ENCODE measurements around the gene LAPTM5. TPM values are rescaled to one million over a fixed set of nuclear protein-coding genes. Genes with fewer than 3 reads are reported as not detected.

Gene LAPTM5
- total and polyA plus RNA-seq, 4 experiments from 2014 or later: 563 to 851 (median 598) TPM

DNA sequence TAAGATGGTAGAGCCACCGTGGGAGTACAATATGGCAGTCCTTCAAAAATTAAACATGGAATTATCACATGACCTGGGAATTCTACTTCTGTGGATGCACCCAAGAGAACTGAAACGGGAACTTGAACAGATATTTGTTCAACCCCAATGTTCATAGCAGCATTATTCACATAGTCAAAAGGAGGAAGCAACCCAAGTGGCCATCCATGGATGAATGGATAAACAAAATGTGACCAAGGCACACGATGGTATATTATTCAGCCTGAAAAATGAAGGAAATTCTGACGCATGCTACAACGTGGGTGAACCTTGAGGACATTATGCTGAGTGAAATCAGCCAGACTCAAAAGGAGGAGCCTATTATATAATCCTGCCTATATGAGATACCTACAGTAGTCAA lies 22.8 kb upstream of the LAPTM5 start:
- H3K27ac Mint-ChIP-seq: peak overlapping the region in 2 of 7 donors; percentile 14 to 56
- Histone ChIP-seq H3K4me1 (ENCODE audit: insufficient read depth, low read length) (peaks cover 21% of the 10 kb centered on the region), H3K36me3 (ENCODE audit: insufficient read depth, low read length) (no peaks in the 10 kb centered on the region), H3K27me3 (ENCODE audit: insufficient read depth, low read length) (no peaks in the 10 kb centered on the region), H3K9me3 (ENCODE audit: control insufficient read depth in 1 of 2, low read length in 2 of 2) (no peaks in the 10 kb centered on the region), H3K27ac (ENCODE audit: low read depth, low read length) (no peak overlapping the region), H3K4me3 (ENCODE audit: low read length in 2 of 2) (no peak overlapping the region)
- H3K27me3 Mint-ChIP-seq: peaks cover 0 to 2% of the 10 kb centered on the region in 2 donors
- ChIA-PET CTCF (ENCODE audit: partially characterized antibody) (interaction anchor here (0.8 to 16.2 kb wide), 8 partner anchors 13 to 143 kb away, joined by 3 to 687 read pairs (median 14); partner anchors contain the start of genes LAPTM5 and MATN1), POLR2A (ENCODE audit: partially characterized antibody) (interaction anchor here (0.9 to 7.7 kb wide), 2 partner anchors 54 to 61 kb away, joined by 5 to 188 read pairs; no protein-coding TSS in a partner anchor)
- H3K9me3 Mint-ChIP-seq: no peaks in the 10 kb centered on the region
- intact Hi-C loops (cut with micrococcal nuclease): loop anchor here (5.0 kb wide), 2 partner anchors 147 to 767 kb away; no protein-coding TSS in a partner anchor
- H3K4me1 Mint-ChIP-seq: peaks cover 5 to 11% (median 8%) of the 10 kb centered on the region in 4 donors
- no peaks in the 10 kb centered on the region for H3K36me3 Mint-ChIP-seq
- H3K4me3 Mint-ChIP-seq: no peak overlapping the region
- DNase-seq: no peak

DNA sequence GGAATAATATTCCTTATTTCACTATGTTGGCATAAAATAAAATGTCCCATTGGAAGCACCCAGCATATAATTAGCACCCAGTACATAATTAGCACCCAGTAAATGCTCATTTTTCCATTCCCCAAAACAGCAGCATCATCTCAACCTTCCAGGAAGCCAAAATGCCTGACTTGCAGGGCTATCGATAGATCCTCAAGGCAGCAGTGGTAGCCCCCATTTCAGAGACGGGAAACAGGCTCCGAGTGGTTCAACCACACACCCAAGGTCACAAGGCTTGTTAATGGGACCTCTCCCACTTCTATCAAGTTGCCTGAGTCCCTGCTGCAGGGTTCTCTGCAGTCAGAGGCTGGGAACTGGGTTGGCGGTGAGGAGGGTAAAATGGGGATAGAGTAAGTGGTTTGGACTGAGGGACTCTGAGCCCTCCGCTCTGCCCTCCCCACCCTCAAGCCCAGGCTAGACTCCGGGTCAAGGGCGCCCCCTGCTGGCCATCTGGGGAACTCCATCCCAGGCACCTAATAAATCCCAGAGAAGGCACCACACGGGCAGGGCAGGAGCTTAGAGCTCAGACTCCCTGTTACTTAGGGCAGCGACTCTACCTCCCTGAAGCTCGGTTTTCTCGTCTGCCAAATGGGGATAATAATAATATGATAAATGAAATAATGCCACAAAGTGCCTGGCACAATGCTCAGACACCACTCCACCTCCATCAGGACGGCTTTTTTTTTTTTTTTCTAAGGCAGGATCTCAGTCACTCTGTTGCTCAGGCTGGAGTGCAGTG lies 21.9 kb upstream of the LAPTM5 start:
- CTCF ChIA-PET (ENCODE audit: partially characterized antibody): interaction anchor here (0.6 to 16.2 kb wide), 21 partner anchors 9 to 1331 kb away, joined by 3 to 687 read pairs (median 3); partner anchors contain the start of genes LAPTM5 and MATN1
- H3K36me3 Mint-ChIP-seq: no peaks in the 10 kb centered on the region
- H3K4me1 ChIP-seq (ENCODE audit: insufficient read depth, low read length): peaks cover 21% of the 10 kb centered on the region

DNA sequence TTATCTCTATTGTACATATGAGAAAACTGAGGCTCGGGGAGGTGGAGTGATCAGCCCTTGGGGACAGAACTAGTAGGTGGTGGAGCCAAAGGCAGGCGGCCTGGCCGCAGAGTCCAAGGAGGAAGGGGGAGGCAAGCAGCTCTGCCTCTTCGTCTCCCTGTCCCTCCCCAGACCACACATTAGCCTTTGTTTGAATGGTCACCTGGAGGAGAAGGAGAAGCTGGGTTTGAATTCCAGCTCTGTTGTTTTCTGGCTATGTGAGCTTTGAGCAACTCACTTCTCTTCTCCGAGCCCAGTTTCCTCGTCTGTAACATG lies 21.4 kb upstream of the LAPTM5 start:
- Histone ChIP-seq H3K4me1 (ENCODE audit: insufficient read depth, low read length) (peaks cover 21% of the 10 kb centered on the region), H3K27ac (ENCODE audit: low read depth, low read length) (no peak overlapping the region), H3K27me3 (ENCODE audit: insufficient read depth, low read length) (no peaks in the 10 kb centered on the region), H3K4me3 (ENCODE audit: low read length in 2 of 2) (no peak overlapping the region), H3K9me3 (ENCODE audit: control insufficient read depth in 1 of 2, low read length in 2 of 2) (no peaks in the 10 kb centered on the region), H3K36me3 (ENCODE audit: insufficient read depth, low read length) (no peaks in the 10 kb centered on the region)
- H3K4me3 Mint-ChIP-seq: no peak overlapping the region
- intact Hi-C loops (cut with micrococcal nuclease): loop anchor here (1.0 kb wide), 3 partner anchors 20 to 60 kb away; no protein-coding TSS in a partner anchor
- peaks cover 0 to 2% of the 10 kb centered on the region in 2 donors for H3K27me3 Mint-ChIP-seq
- no peaks in the 10 kb centered on the region for H3K36me3 Mint-ChIP-seq
- ChIA-PET POLR2A (ENCODE audit: partially characterized antibody) (interaction anchor here (1.1 to 7.7 kb wide), 10 partner anchors 18 to 59 kb away, joined by 3 to 188 read pairs (median 6); partner anchors contain the start of gene LAPTM5), CTCF (ENCODE audit: partially characterized antibody) (interaction anchor here (0.6 to 16.2 kb wide), 10 partner anchors 12 to 1331 kb away, joined by 3 to 687 read pairs (median 10); partner anchors contain the start of genes LAPTM5 and MATN1)
- DNase-seq: no peak
- H3K27ac Mint-ChIP-seq: peak overlapping the region in 3 of 7 donors; percentile 30 to 60 (median 39)
- no peaks in the 10 kb centered on the region for H3K9me3 Mint-ChIP-seq
- H3K4me1 Mint-ChIP-seq: peaks cover 5 to 11% (median 8%) of the 10 kb centered on the region in 4 donors

More for the DNA sequence above, 21.9 kb upstream of the LAPTM5 start:
- intact Hi-C loops (cut with micrococcal nuclease): loop anchor here (1.0 to 5.0 kb wide), 5 partner anchors 20 to 768 kb away; no protein-coding TSS in a partner anchor
- Histone ChIP-seq H3K27ac (ENCODE audit: low read depth, low read length) (no peak overlapping the region), H3K27me3 (ENCODE audit: insufficient read depth, low read length) (no peaks in the 10 kb centered on the region), H3K36me3 (ENCODE audit: insufficient read depth, low read length) (no peaks in the 10 kb centered on the region), H3K9me3 (ENCODE audit: control insufficient read depth in 1 of 2, low read length in 2 of 2) (no peaks in the 10 kb centered on the region), H3K4me3 (ENCODE audit: low read length in 2 of 2) (no peak overlapping the region)
- DNase-seq: peak; percentile 82 to 91 (median 85)
- H3K27ac Mint-ChIP-seq: peak overlapping the region in 4 of 7 donors; percentile 39 to 76 (median 64)
- peak overlapping the region in 3 of 8 donors; percentile 11 to 35 (median 35) for H3K4me3 Mint-ChIP-seq
- POLR2A ChIA-PET (ENCODE audit: partially characterized antibody): interaction anchor here (0.6 to 7.7 kb wide), 15 partner anchors 18 to 142 kb away, joined by 3 to 188 read pairs (median 5); partner anchors contain the start of gene LAPTM5
- peaks cover 5 to 11% (median 8%) of the 10 kb centered on the region in 4 donors for H3K4me1 Mint-ChIP-seq
- H3K9me3 Mint-ChIP-seq: no peaks in the 10 kb centered on the region
- H3K27me3 Mint-ChIP-seq: peaks cover 0 to 2% of the 10 kb centered on the region in 2 donors

DNA sequence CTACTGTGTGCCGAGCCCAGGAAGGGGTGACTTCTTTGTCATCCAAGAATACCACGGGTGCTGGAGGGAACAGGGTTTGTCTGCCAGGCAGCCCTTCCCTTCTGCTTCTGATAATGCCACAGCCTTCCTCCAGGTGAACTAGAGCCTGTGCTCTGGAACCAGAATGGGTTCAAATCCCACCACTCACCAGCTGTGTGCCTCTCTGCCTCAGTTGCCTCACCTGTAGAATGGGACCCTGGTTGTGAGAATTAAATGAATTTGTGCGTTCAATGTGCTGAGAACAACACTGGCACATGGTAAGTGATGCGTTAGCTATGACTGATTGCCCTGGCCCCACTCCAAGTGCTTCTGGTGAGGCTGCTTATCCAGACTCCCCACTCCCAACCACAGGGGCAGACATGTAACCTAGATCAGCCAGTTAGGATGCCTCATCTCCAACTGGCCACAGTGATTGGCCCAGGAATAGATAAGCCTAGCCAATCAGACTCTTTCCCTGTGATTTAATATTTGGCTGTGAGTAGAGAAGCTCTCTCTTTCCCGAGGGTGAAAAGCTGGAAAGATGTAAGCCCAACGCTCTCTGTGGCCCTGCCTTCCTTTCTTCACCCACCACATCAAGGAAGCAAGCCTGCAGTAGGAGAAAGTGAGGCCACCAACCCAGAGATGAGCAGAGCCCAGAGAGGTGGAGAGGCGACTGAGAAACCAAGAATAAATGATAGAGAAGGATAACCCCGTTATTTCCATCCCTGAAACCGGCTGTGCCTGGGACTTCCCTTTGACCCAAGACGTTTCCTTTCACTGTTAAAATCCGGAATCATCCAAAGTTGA lies 20.8 kb upstream of the LAPTM5 start:
- Histone ChIP-seq H3K27ac (ENCODE audit: low read depth, low read length) (no peak overlapping the region), H3K9me3 (ENCODE audit: control insufficient read depth in 1 of 2, low read length in 2 of 2) (no peaks in the 10 kb centered on the region), H3K27me3 (ENCODE audit: insufficient read depth, low read length) (no peaks in the 10 kb centered on the region), H3K36me3 (ENCODE audit: insufficient read depth, low read length) (no peaks in the 10 kb centered on the region), H3K4me1 (ENCODE audit: insufficient read depth, low read length) (peaks cover 21% of the 10 kb centered on the region), H3K4me3 (ENCODE audit: low read length in 2 of 2) (no peak overlapping the region)
- Mint-ChIP-seq H3K4me3 (no peak overlapping the region), H3K4me1 (peaks cover 5 to 11% (median 8%) of the 10 kb centered on the region in 4 donors), H3K36me3 (no peaks in the 10 kb centered on the region), H3K27me3 (peaks cover 0 to 2% of the 10 kb centered on the region in 2 donors), H3K9me3 (no peaks in the 10 kb centered on the region), H3K27ac (peak overlapping the region in 4 of 7 donors; percentile 13 to 60 (median 34))
- ChIA-PET POLR2A (ENCODE audit: partially characterized antibody) (interaction anchor here (0.7 to 7.7 kb wide), 8 partner anchors 20 to 59 kb away, joined by 3 to 188 read pairs (median 8); partner anchors contain the start of gene LAPTM5), CTCF (ENCODE audit: partially characterized antibody) (interaction anchor here (1.1 to 16.2 kb wide), 7 partner anchors 13 to 134 kb away, joined by 3 to 687 read pairs (median 17); partner anchors contain the start of genes LAPTM5 and MATN1)
- intact Hi-C loops (cut with micrococcal nuclease): no loop called here
- DNase-seq: no peak

DNA sequence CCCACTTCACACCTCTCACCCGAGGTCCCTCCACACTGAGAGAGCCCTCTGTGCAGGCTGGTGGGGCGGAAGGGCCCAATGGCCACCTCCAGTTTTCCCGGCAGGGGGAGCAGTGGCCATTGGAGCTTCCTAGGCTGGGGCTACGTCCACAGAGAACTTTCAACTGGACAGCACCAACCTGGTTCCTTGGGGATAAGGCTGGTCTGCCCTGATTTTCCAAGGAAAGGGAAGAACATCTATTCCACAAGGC lies 20.3 kb upstream of the LAPTM5 start:
- Mint-ChIP-seq H3K36me3 (no peaks in the 10 kb centered on the region), H3K4me3 (no peak overlapping the region), H3K4me1 (peaks cover 5 to 11% (median 8%) of the 10 kb centered on the region in 4 donors), H3K9me3 (no peaks in the 10 kb centered on the region), H3K27me3 (peaks cover 0 to 2% of the 10 kb centered on the region in 2 donors), H3K27ac (no peak overlapping the region)
- CTCF ChIA-PET (ENCODE audit: partially characterized antibody): interaction anchor here (4.8 to 16.2 kb wide), 3 partner anchors 23 to 56 kb away, joined by 76 to 687 read pairs (median 270); partner anchors contain the start of genes LAPTM5 and MATN1
- Histone ChIP-seq H3K27ac (ENCODE audit: low read depth, low read length) (no peak overlapping the region), H3K27me3 (ENCODE audit: insufficient read depth, low read length) (no peaks in the 10 kb centered on the region), H3K4me1 (ENCODE audit: insufficient read depth, low read length) (peaks cover 15% of the 10 kb centered on the region), H3K36me3 (ENCODE audit: insufficient read depth, low read length) (no peaks in the 10 kb centered on the region), H3K9me3 (ENCODE audit: control insufficient read depth in 1 of 2, low read length in 2 of 2) (no peaks in the 10 kb centered on the region), H3K4me3 (ENCODE audit: low read length in 2 of 2) (no peak overlapping the region)
- POLR2A ChIA-PET (ENCODE audit: partially characterized antibody): interaction anchor here (0.7 to 7.7 kb wide), 7 partner anchors 15 to 58 kb away, joined by 3 to 188 read pairs (median 5); partner anchors contain the start of gene LAPTM5
- intact Hi-C loops (cut with micrococcal nuclease): no loop called here
- no peak for DNase-seq

DNA sequence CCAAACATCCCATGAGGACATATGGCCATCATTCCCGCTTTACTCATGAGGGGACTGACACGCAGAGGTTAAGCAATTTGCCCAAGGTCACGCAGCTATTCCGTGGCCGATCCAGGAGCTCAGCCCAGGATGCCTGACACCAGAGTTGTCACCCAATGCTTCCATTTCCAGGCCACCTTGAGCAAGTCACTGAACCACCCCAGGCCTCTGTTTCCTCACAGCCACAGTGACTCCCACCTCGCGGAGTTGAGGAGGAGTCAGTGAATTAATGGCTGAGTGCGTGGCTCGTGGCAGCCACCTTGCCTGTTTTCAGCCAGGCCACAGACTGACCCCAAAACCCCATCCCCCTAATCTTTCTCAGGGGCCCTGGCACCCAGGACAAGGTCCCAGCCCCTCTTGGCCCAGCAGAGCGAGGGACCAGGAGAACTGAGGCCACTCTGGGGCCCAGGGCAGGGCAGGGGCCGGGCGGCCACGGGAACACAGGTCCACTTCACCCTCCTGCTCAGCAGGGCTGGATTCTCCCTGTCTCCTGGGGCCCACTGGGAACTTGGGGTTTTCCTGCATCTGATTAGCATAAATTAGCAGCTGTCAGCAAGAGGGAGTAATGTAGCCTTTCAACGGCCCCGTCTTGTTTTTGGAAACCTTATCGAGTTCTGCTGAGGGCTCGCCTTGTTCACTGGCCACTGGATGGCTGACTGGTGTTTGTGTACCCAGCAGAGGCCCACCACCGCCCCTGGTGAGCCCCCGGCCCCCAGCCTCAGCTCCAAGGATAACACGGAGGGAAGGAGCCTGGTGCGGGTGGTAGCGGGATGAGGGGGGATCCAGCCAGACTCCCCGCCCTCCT lies 19.7 kb upstream of the LAPTM5 start:
- H3K27ac Mint-ChIP-seq: no peak overlapping the region
- CTCF ChIA-PET (ENCODE audit: partially characterized antibody): interaction anchor here (4.8 to 16.2 kb wide), 3 partner anchors 23 to 56 kb away, joined by 76 to 687 read pairs (median 270); partner anchors contain the start of genes LAPTM5 and MATN1
- no peaks in the 10 kb centered on the region for H3K27me3 ChIP-seq (ENCODE audit: insufficient read depth, low read length)
- no peak for DNase-seq
- POLR2A ChIA-PET (ENCODE audit: partially characterized antibody): interaction anchor here (0.7 to 7.7 kb wide), 6 partner anchors 14 to 58 kb away, joined by 3 to 188 read pairs (median 4); no protein-coding TSS in a partner anchor
- peaks cover 10% of the 10 kb centered on the region for H3K4me1 ChIP-seq (ENCODE audit: insufficient read depth, low read length)
- peaks cover 3 to 11% (median 7%) of the 10 kb centered on the region in 4 donors for H3K4me1 Mint-ChIP-seq
- H3K9me3 ChIP-seq (ENCODE audit: control insufficient read depth in 1 of 2, low read length in 2 of 2): no peaks in the 10 kb centered on the region
- intact Hi-C loops (cut with micrococcal nuclease): no loop called here
- no peaks in the 10 kb centered on the region for H3K36me3 ChIP-seq (ENCODE audit: insufficient read depth, low read length)
- no peaks in the 10 kb centered on the region for H3K27me3 Mint-ChIP-seq
- no peak overlapping the region for H3K4me3 ChIP-seq (ENCODE audit: low read length in 2 of 2)
- no peak overlapping the region for H3K4me3 Mint-ChIP-seq
- no peaks in the 10 kb centered on the region for H3K9me3 Mint-ChIP-seq
- H3K27ac ChIP-seq (ENCODE audit: low read depth, low read length): no peak overlapping the region
- no peaks in the 10 kb centered on the region for H3K36me3 Mint-ChIP-seq

Data from CD4-positive, alpha-beta memory T cell (primary cell).